Activated T-helper 17 cell treated with anti-CD3 and anti-CD28 coated beads, Interleukin-2, amount 50 U/mL, for 72 hours (primary cell): ENCODE measurements around the gene DNAH2. TPM values are rescaled to one million over a fixed set of nuclear protein-coding genes. Genes with fewer than 3 reads are reported as not detected.

Experiments used
- ATAC-seq: fragments of 150-1000 bp; cut with Tn5 transposase; replicated peaks from 2 replicates; pipeline ENCODE4 v1.10.0; 2021; ENCODE audit warnings: mild to moderate bottlenecking, moderate library complexity
- H3K27ac Mint-ChIP-seq: one replicate; pipeline ENCODE4 v1.8.0; 2022; ENCODE audit warnings: mixed read lengths
- H3K27me3 Mint-ChIP-seq: one replicate; pipeline ENCODE4 v1.8.0; 2022; ENCODE audit warnings: mixed read lengths
- H3K36me3 Mint-ChIP-seq: one replicate; pipeline ENCODE4 v1.8.0; 2022; ENCODE audit warnings: low read depth, mild to moderate bottlenecking, mixed read lengths
- H3K4me1 Mint-ChIP-seq: one replicate; pipeline ENCODE4 v1.8.0; 2022; ENCODE audit warnings: mixed read lengths
- H3K4me3 Mint-ChIP-seq: one replicate; pipeline ENCODE4 v1.8.0; 2022; ENCODE audit warnings: mild to moderate bottlenecking, mixed read lengths
- H3K9me3 Mint-ChIP-seq: one replicate; pipeline ENCODE4 v1.8.0; 2022; ENCODE audit warnings: mixed read lengths
- total RNA-seq, 2 donors: library from RNA; stranded (reverse); gene quantifications; one replicate each; pipeline ENCODE4 v1.2.3, GENCODE V29; 2022

The DNAH2 gene
- total RNA-seq, result under 1 TPM in 1 of 2 donors, not detected in 1; 0.06 TPM

GRCh38 chr17:7716901-7717755 lies at the start of gene DNAH2:
TSS of gene DNAH2 (plus strand) at chr17:7717744. CDS start at chr17:7719735, 1,991 bp downstream.
- Mint-ChIP-seq H3K9me3 (no peaks in the 10 kb centered on the region), H3K4me3 (peak within 1 kb of the TSS; percentile 59), H3K27ac (no peak within 1 kb of the TSS), H3K27me3 (peaks cover 65% of the 10 kb centered on the region), H3K4me1 (peaks cover 5% of the 10 kb centered on the region), H3K36me3 (no peaks in the 10 kb centered on the region)
- peak; percentile 68 for ATAC-seq

- H3K4me3 Mint-ChIP-seq, result no peak overlapping the region
- peaks cover 2% of the 10 kb centered on the region for H3K9me3 Mint-ChIP-seq
- peaks cover 75% of the 10 kb centered on the region for H3K36me3 Mint-ChIP-seq
- no peak overlapping the region for H3K27ac Mint-ChIP-seq
- H3K4me1 Mint-ChIP-seq, result no peaks in the 10 kb centered on the region
- no peak for ATAC-seq
- no peaks in the 10 kb centered on the region for H3K27me3 Mint-ChIP-seq
Measured at GRCh38 chr17:7668482-7668881, 49.1 kb upstream of the DNAH2 start.

- Mint-ChIP-seq H3K4me3 (no peak overlapping the region), H3K27me3 (no peaks in the 10 kb centered on the region), H3K36me3 (peaks cover 88% of the 10 kb centered on the region), H3K27ac (no peak overlapping the region), H3K9me3 (peaks cover 7% of the 10 kb centered on the region), H3K4me1 (no peaks in the 10 kb centered on the region)
- no peak for ATAC-seq
Measured at GRCh38 chr17:7673239-7673638, 44.3 kb upstream of the DNAH2 start.

- H3K27me3 Mint-ChIP-seq, result no peaks in the 10 kb centered on the region
- peaks cover 71% of the 10 kb centered on the region for H3K36me3 Mint-ChIP-seq
- ATAC-seq, result no peak
- H3K4me3 Mint-ChIP-seq, result no peak overlapping the region
- H3K27ac Mint-ChIP-seq, result no peak overlapping the region
- H3K9me3 Mint-ChIP-seq, result peaks cover 7% of the 10 kb centered on the region
- no peaks in the 10 kb centered on the region for H3K4me1 Mint-ChIP-seq
Measured at GRCh38 chr17:7674934-7675333, 42.6 kb upstream of the DNAH2 start.

GRCh38 chr17:7676533-7676932 lies 41.0 kb upstream of the DNAH2 start:
- H3K27ac Mint-ChIP-seq, result no peak overlapping the region
- ATAC-seq, result no peak
- H3K4me1 Mint-ChIP-seq, result no peaks in the 10 kb centered on the region
- no peak overlapping the region for H3K4me3 Mint-ChIP-seq
- H3K36me3 Mint-ChIP-seq, result peaks cover 56% of the 10 kb centered on the region
- no peaks in the 10 kb centered on the region for H3K27me3 Mint-ChIP-seq
- peaks cover 7% of the 10 kb centered on the region for H3K9me3 Mint-ChIP-seq

GRCh38 chr17:7677388-7678067 lies 40.0 kb upstream of the DNAH2 start:
- no peak overlapping the region for H3K27ac Mint-ChIP-seq
- ATAC-seq, result no peak
- no peaks in the 10 kb centered on the region for H3K4me1 Mint-ChIP-seq
- peaks cover 57% of the 10 kb centered on the region for H3K36me3 Mint-ChIP-seq
- H3K9me3 Mint-ChIP-seq, result peaks cover 7% of the 10 kb centered on the region
- H3K27me3 Mint-ChIP-seq, result no peaks in the 10 kb centered on the region
- H3K4me3 Mint-ChIP-seq, result no peak overlapping the region

GRCh38 chr17:7684851-7685532 lies 32.6 kb upstream of the DNAH2 start:
- H3K27ac Mint-ChIP-seq, result peak overlapping the region; percentile 100
- H3K4me3 Mint-ChIP-seq, result peak overlapping the region; percentile 89
- no peaks in the 10 kb centered on the region for H3K27me3 Mint-ChIP-seq
- peaks cover 8% of the 10 kb centered on the region for H3K4me1 Mint-ChIP-seq
- H3K9me3 Mint-ChIP-seq, result no peaks in the 10 kb centered on the region
- ATAC-seq, result no peak
- peaks cover 61% of the 10 kb centered on the region for H3K36me3 Mint-ChIP-seq

- Mint-ChIP-seq H3K27ac (peak overlapping the region; percentile 100), H3K36me3 (peaks cover 67% of the 10 kb centered on the region), H3K9me3 (no peaks in the 10 kb centered on the region), H3K4me1 (peaks cover 13% of the 10 kb centered on the region), H3K4me3 (peak overlapping the region; percentile 89), H3K27me3 (no peaks in the 10 kb centered on the region)
- ATAC-seq, result peak; percentile 73
Measured at GRCh38 chr17:7685533-7686221, 31.9 kb upstream of the DNAH2 start.

GRCh38 chr17:7686222-7687071 lies 31.1 kb upstream of the DNAH2 start:
- Mint-ChIP-seq H3K36me3 (peaks cover 75% of the 10 kb centered on the region), H3K4me1 (peaks cover 13% of the 10 kb centered on the region), H3K9me3 (no peaks in the 10 kb centered on the region), H3K27ac (peak overlapping the region; percentile 100), H3K27me3 (no peaks in the 10 kb centered on the region), H3K4me3 (peak overlapping the region; percentile 89)
- peak; percentile 44 for ATAC-seq

GRCh38 chr17:7687072-7687907 lies 30.3 kb upstream of the DNAH2 start, which contains the start of gene TP53:
TSS of gene TP53 (minus strand) at chr17:7687490. CDS start at chr17:7676594, 10,896 bp downstream.
- Mint-ChIP-seq H3K4me1 (peaks cover 13% of the 10 kb centered on the region), H3K36me3 (peaks cover 78% of the 10 kb centered on the region)
- ATAC-seq, result peak; percentile 57

GRCh38 chr17:7687908-7688807 lies 29.4 kb upstream of the DNAH2 start, which contains the start of gene WRAP53:
TSS of gene WRAP53 (plus strand) at chr17:7688477. CDS start at chr17:7688649, 172 bp downstream.
- Mint-ChIP-seq H3K36me3 (peaks cover 78% of the 10 kb centered on the region), H3K27ac (peak within 1 kb of the TSS; percentile 100), H3K4me1 (peaks cover 13% of the 10 kb centered on the region), H3K27me3 (no peaks in the 10 kb centered on the region), H3K9me3 (no peaks in the 10 kb centered on the region), H3K4me3 (peak within 1 kb of the TSS; percentile 89)
- peak; percentile 82 for ATAC-seq

More at GRCh38 chr17:7687072-7687907, 30.3 kb upstream of the DNAH2 start, which contains the start of gene TP53:
- H3K27ac Mint-ChIP-seq, result peak within 1 kb of the TSS; percentile 100
- peak within 1 kb of the TSS; percentile 89 for H3K4me3 Mint-ChIP-seq
- H3K27me3 Mint-ChIP-seq, result no peaks in the 10 kb centered on the region
- H3K9me3 Mint-ChIP-seq, result no peaks in the 10 kb centered on the region
